CD8-positive, alpha-beta memory T cell (primary cell): ENCODE measurements around the gene TFPI2. TPM values are rescaled to one million over a fixed set of nuclear protein-coding genes. Genes with fewer than 3 reads are reported as not detected.

Experiments used
- CTCF ChIA-PET: fragments of 350-600 bp; sonication (Branson Sonifier 250); formaldehyde crosslinking; loops from one replicate; lab custom pipeline; 2021; ENCODE audit warnings: antibody characterized with exemption; lab: Charles Lee
- POLR2A ChIA-PET: fragments of 350-600 bp; sonication (Branson Sonifier 250); formaldehyde crosslinking; loops from one replicate; lab custom pipeline; 2021; ENCODE audit warnings: antibody characterized with exemption; lab: Charles Lee
- DNase-seq, 5 donors: peaks; one replicate each; pipeline versions ENCODE4 v3.0.0 to v3.0.0-alpha.2; 2020 to 2022; ENCODE audit warnings: mixed read lengths in 1 of 5
- H3K27ac ChIP-seq: one replicate; pipeline ENCODE4 v1.7.0; 2013; ENCODE audit warnings: low read depth, mild to moderate bottlenecking, low read length, moderate library complexity
- H3K27me3 ChIP-seq: 2 replicates; pipeline ENCODE4 v1.7.0; 2013; ENCODE audit warnings: low read length, mild to moderate bottlenecking; ENCODE audit not compliant: insufficient read depth, poor library complexity, severe bottlenecking
- H3K36me3 ChIP-seq: 2 replicates; pipeline ENCODE4 v1.7.0; 2013; ENCODE audit warnings: mild to moderate bottlenecking, low read length, moderate library complexity; ENCODE audit not compliant: insufficient read depth
- H3K4me1 ChIP-seq: 2 replicates; pipeline ENCODE4 v1.7.0; 2013; ENCODE audit warnings: mild to moderate bottlenecking, low read length, moderate library complexity; ENCODE audit not compliant: insufficient read depth
- H3K4me3 ChIP-seq: 2 replicates; pipeline ENCODE4 v1.7.0; 2013; ENCODE audit warnings: mild to moderate bottlenecking, low read length
- H3K9me3 ChIP-seq: 2 replicates; pipeline ENCODE4 v1.7.0; 2013; ENCODE audit warnings: mild to moderate bottlenecking, low read length
- H3K27ac Mint-ChIP-seq, 8 donors: one replicate each; pipeline ENCODE4 v1.8.0; 2020 to 2021; ENCODE audit warnings: mixed read lengths in 8 of 8, mild to moderate bottlenecking in 6 of 8, inconsistent platforms in 3 of 8, moderate library complexity in 3 of 8
- H3K27me3 Mint-ChIP-seq, 2 donors: one replicate each; pipeline ENCODE4 v1.8.0; 2020 to 2021; ENCODE audit warnings: mixed read lengths in 2 of 2, mild to moderate bottlenecking in 1 of 2, moderate library complexity in 1 of 2
- H3K36me3 Mint-ChIP-seq, 3 donors: one replicate each; pipeline ENCODE4 v1.8.0; 2020 to 2021; ENCODE audit warnings: mixed read lengths in 3 of 3, inconsistent platforms in 1 of 3, mild to moderate bottlenecking in 1 of 3
- H3K4me1 Mint-ChIP-seq, 3 donors: one replicate each; pipeline ENCODE4 v1.8.0; 2020 to 2021; ENCODE audit warnings: mixed read lengths in 3 of 3, inconsistent platforms in 1 of 3, mild to moderate bottlenecking in 1 of 3
- H3K4me3 Mint-ChIP-seq, 7 donors: one replicate each; pipeline ENCODE4 v1.8.0; 2020 to 2021; ENCODE audit warnings: mixed read lengths in 7 of 7, mild to moderate bottlenecking in 6 of 7, moderate library complexity in 4 of 7, inconsistent platforms in 2 of 7
- H3K9me3 Mint-ChIP-seq, 5 donors: one replicate each; pipeline ENCODE4 v1.8.0; 2020 to 2022; ENCODE audit warnings: mixed read lengths in 5 of 5, mild to moderate bottlenecking in 3 of 5, moderate library complexity in 2 of 5, inconsistent platforms in 1 of 5
- polyA plus RNA-seq: library from polyadenylated mRNA; unstranded; fragments of 300-500 nt; fragmentation: Illumina TruSeq; gene quantifications from one replicate; pipeline ENCODE4 v1.2.3, GENCODE V29; 2021
- total RNA-seq, 2 experiments: library from RNA; stranded (reverse); gene quantifications; one replicate each; pipeline ENCODE4 v1.2.3, GENCODE V29; 2021

Gene TFPI2
- total and polyA plus RNA-seq, 3 experiments from 2014 or later, result not detected

- no peak overlapping the region for H3K27ac ChIP-seq
- Mint-ChIP-seq H3K4me1 (no peaks in the 10 kb centered on the region), H3K9me3 (no peaks in the 10 kb centered on the region), H3K36me3 (no peaks in the 10 kb centered on the region), H3K27ac (no peak overlapping the region), H3K4me3 (no peak overlapping the region), H3K27me3 (no peaks in the 10 kb centered on the region)
- ChIA-PET CTCF (no interaction called here), POLR2A (no interaction called here)
- H3K9me3 ChIP-seq, result no peaks in the 10 kb centered on the region
- no peak for DNase-seq
- H3K4me3 ChIP-seq, result no peak overlapping the region
- H3K4me1 ChIP-seq, result no peaks in the 10 kb centered on the region
- no peaks in the 10 kb centered on the region for H3K36me3 ChIP-seq
- no peaks in the 10 kb centered on the region for H3K27me3 ChIP-seq
These were observed 54.4 kb downstream of the TFPI2 start for GRCh38 chr7:93836116-93836515.

DNA sequence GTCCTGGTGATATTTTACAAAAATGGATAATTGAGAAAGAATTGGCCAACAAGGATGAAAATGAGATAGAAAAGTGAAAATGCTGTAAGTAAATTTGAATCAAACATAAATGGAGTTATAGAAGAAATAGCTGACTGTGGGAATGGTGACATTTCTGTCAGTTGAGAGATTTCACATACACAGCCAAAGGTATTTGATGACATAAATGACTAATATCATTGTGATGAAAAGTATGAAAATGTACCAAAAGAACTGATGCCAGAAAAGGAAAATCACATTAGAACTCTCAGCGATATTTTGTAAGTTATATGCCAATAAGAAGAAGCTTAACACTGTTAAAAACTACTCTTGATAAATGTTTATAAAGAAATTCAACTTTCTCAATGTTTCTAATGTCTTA, 54.9 kb downstream of the TFPI2 start:
- DNase-seq, result no peak
- Mint-ChIP-seq H3K36me3 (no peaks in the 10 kb centered on the region), H3K9me3 (no peaks in the 10 kb centered on the region), H3K27ac (no peak overlapping the region), H3K4me3 (no peak overlapping the region), H3K4me1 (no peaks in the 10 kb centered on the region), H3K27me3 (no peaks in the 10 kb centered on the region)
- H3K36me3 ChIP-seq, result no peaks in the 10 kb centered on the region
- POLR2A ChIA-PET, result no interaction called here
- no peaks in the 10 kb centered on the region for H3K4me1 ChIP-seq
- H3K27me3 ChIP-seq, result no peaks in the 10 kb centered on the region
- H3K4me3 ChIP-seq, result no peak overlapping the region
- CTCF ChIA-PET, result no interaction called here
- no peak overlapping the region for H3K27ac ChIP-seq
- no peaks in the 10 kb centered on the region for H3K9me3 ChIP-seq

Other genes starting within 250 kb of the TFPI2 start
- not detected for gene GNGT1, start 15.8 kb upstream of the TFPI2 start, total RNA-seq
- gene GNGT1, start 15.8 kb upstream of the TFPI2 start, polyA plus RNA-seq, result not detected
- not detected for gene GNG11, start 31.0 kb upstream of the TFPI2 start, total RNA-seq
- not detected for gene GNG11, start 31.0 kb upstream of the TFPI2 start, polyA plus RNA-seq
- 10 to 100 TPM; 19.9 to 22.6 TPM for gene BET1, start 113.6 kb upstream of the TFPI2 start, total RNA-seq
- gene BET1, start 113.6 kb upstream of the TFPI2 start, polyA plus RNA-seq, result 17.8 TPM